ENCODE measurements around the gene OR10D3.

GRCh38 chr11:124168796-124169195, 14.3 kb upstream of the OR10D3 start:
- TF ChIP-seq EZH2 (IDR thresholded peaks at IDR 0.05; ENCODE audit: insufficient read depth, poor library complexity, severe bottlenecking), result no peak
- TF ChIP-seq EZH2phosphoT487 (IDR thresholded peaks at IDR 0.05; ENCODE audit: insufficient read depth, low read depth), result no peak
